HG03442 (cell line): Measurements from ENCODE around the gene BUB1.
"Not testable (repeated sequence)": the region's sequence is repeated elsewhere in the genome, so short reads cannot be mapped to it uniquely, and the experiment has no call there.

Source experiments
- ATAC-seq: cut with Tn5 transposase; IDR thresholded peaks from one replicate; pipeline ENCODE4 v1.9.1; 2021; ENCODE audit warnings: mild to moderate bottlenecking, moderate library complexity; ENCODE audit not compliant: unreplicated experiment

The BUB1 gene

GRCh38 chr2:110677530-110678456, at the start of gene BUB1:
Gene BUB1, minus strand, starts transcription at chr2:110678063. Its CDS starts 68 bp downstream, at chr2:110677995.
- ATAC-seq = peak; percentile 71

DNA sequence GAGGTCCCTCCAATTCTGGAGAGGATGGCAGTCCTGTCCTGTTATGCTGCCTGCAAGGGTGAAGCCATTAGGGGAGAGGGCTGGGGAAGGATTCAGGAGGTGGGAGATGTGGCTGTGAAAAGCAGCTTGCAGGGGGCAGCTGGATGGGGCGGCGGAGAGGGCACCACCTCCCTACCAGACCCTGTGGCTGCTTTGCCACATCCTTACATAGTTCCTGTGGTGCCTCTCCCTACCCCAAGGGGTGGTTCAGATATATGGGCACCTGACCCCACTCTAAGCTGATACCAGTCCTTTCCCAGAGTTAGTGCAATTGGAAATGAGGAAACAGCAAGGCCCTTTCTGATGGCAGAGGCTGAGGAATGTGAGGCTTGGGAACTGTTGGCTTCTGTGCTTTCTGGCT, 48.4 kb upstream of the BUB1 start:
- ATAC-seq = no peak

- no peak for ATAC-seq
Measured at GRCh38 chr2:110725859-110726258, 48.0 kb upstream of the BUB1 start.

DNA sequence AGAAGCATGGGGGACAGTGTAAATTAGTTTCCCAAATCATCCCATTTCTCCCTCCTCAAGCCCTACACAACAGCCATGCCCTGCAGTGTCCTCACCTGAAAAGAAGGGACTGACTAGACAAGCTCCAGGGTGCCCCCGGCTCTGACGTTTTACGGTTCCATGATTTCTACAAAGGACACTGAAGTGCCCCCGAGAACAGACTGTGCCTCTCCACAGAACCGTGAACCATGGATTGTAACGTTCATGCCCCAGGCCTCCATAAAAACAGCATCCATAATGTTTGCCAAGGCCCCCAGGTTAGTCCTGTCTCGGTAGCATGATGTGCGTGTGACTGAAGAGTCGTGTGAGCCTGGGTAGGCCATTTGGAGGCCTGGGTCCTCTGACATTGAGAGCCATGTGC, 47.5 kb upstream of the BUB1 start:
- no peak for ATAC-seq

GRCh38 chr2:110724820-110725219, 47.0 kb upstream of the BUB1 start:
- no peak for ATAC-seq

GRCh38 chr2:110720547-110720946, 42.7 kb upstream of the BUB1 start:
- ATAC-seq = no peak

DNA sequence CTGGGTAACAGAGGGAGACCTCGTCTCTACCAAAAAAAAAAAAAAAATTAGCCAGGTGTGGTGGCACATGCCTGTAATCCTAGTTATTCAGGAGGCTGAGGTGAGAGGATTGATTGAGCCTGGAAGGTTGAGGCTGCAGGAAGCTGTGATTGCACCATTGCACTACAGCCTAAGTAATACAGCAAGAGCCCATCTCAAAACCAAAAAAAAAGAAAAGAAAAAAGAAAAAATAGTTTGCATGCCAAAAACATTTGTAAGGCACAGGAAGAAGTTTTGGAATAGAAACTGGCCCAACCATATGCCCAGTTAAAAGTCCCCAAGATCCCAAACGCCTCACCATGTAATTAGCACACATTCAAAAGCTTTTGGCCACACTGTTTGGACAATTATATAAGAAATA, 41.1 kb upstream of the BUB1 start:
- ATAC-seq = no peak

DNA sequence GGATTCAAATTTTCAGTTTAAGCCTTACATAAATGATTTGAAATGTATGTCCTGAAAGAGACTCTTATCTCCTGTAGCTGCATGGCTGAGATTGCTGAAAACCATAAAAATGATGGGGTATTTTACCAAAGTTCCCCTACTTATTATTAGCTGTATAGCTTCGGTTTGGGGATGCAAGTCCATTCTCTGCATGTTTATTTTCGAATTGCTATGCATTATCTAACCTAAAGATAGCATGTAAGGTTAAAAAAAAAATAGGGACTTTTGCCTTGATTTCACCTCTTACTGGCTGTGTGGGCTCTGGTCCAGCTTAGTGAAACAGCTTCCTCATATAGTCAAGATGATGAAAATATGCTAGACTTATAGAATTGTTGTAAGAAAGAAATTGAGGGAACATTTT, 40.5 kb upstream of the BUB1 start:
- ATAC-seq = no peak

DNA sequence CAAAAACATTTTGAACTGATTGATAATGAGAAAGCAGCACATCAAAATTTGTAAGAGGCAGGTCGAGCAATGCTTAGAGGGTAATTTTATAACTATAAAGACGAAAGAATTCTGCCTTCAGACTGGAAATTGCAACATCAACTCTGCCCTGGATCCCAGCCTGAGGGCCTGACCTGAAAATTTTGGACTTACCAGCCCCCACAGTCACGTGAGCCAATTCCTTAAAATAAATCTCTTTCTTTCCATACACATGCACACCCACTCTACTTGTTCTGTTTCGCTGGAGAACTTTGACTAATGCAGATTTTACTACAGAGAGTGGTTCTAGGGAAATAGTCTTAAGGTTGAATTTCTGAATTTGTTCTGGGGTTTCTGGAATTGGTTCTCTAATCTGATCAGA, 39.9 kb upstream of the BUB1 start:
- ATAC-seq = no peak

GRCh38 chr2:110716959-110717645, 39.2 kb upstream of the BUB1 start:
- ATAC-seq = no peak

DNA sequence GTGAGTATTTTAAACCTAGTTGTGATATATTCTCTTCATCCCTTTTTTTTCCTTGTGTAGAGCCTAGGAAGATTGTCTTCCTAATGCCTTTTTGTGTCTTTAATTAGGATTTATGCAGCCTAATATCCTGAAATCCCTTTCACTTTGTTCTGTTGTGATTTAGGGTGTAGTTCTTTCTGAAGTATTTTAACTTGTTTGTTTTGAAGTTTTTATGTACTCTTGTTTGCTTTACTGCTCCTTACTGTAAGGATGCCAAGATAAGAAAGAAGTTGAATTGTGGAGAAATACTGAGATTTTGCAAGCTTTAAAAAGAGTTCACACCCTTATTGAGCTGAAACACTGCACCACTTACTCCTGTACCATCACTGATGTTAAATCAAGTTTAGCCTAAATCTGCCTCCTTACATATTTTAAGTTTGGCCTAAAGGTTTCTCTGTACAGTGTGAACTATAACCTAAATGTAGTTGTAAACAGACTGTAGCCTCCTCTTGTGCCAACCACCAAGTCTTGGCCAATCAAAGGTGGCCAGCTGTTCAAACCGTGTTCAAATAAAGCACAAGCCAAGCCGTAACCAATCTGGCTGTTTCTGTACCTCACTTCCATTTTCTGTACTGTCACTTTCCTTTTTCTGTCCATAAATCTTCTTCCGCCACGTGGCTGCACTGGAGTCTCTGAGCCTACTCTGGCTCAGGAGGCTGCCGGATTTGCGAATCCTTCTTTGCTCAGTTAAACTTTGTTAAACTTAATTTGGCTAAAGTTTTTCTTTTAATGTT, 36.8 kb upstream of the BUB1 start:
- ATAC-seq = no peak

DNA sequence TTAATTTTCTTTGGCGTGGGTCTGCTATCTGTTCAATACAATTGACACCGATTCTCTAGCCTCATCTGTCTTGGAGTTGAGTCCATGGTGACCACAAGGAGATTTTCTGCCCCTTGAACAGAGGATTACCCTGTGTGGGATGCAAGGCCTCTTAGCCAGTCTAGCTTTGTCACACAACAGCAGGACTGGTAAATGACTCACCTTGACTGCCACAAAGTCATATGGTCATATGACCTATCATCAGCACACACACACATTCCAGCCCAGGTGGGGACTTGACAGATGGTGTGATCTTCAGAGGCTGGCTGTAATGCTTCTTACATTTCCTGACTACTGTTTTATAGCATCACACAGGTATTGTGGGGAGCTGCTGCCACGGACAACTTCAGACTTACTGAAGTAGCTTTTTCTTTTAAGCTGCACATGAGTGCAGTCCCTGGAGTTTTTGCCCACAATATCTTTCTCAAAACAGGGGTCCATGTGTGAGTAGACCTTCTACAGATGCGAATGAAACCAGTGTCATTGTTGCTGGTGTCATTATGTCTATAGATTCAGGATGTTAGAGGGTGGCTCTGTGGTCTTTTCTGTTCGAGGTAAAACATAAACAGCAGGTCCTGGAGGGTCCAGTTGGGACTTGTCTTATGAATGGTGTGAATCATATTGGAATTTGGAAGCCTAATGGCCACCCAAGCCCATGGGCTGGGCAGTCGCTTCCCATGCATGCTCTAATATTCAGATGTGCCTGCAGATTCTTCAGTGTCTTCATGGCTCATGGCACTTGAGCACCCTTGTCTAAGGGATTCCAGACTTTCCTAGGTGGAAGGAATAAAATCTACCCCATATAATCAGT, 35.9 kb upstream of the BUB1 start:
- ATAC-seq = no peak

DNA sequence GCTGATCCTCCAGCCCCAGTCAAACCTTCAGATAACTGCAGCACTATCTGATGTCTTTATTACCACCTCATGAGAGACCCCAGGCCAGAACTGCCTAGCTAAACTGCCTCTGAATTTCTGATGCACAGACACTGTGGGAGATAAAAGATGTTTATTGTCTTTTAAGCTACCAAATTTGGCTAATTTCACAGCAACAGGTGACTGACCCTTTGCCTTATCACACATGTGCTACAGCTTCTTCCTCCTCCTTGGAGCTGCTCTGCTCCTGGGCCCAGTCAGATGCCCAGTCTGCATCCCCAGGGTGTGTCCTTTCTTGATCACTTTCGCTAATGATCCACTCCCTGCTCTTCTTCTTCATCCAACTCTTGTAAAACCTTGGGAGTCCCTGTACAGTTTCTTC, 34.9 kb upstream of the BUB1 start:
- no peak for ATAC-seq

DNA sequence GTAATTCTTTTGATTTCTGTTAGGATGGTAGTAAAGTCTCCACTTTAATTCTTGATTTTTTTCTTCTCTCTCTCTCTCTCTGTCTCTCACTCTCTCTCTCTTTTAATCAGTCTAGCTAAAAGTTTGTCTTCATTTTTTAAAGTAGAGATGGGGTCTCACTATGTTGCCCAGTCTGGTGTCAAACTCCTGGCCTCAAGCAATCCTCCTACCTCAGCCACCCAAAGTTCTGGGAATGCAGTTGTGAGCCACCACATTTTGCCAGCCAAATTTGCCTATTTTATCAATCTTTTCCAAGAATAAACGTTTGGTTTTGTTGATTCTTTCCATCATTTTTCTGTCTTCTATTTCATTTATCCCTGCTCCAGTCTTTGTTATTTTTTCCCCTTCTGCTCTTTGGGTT, 30.6 kb upstream of the BUB1 start:
- no peak for ATAC-seq

GRCh38 chr2:110707386-110707965, 29.6 kb upstream of the BUB1 start:
- ATAC-seq = no peak

GRCh38 chr2:110702514-110703380, 24.9 kb upstream of the BUB1 start:
- ATAC-seq = no peak

- ATAC-seq = not testable (repeated sequence)
Measured at GRCh38 chr2:110698253-110698652, 20.4 kb upstream of the BUB1 start.

DNA sequence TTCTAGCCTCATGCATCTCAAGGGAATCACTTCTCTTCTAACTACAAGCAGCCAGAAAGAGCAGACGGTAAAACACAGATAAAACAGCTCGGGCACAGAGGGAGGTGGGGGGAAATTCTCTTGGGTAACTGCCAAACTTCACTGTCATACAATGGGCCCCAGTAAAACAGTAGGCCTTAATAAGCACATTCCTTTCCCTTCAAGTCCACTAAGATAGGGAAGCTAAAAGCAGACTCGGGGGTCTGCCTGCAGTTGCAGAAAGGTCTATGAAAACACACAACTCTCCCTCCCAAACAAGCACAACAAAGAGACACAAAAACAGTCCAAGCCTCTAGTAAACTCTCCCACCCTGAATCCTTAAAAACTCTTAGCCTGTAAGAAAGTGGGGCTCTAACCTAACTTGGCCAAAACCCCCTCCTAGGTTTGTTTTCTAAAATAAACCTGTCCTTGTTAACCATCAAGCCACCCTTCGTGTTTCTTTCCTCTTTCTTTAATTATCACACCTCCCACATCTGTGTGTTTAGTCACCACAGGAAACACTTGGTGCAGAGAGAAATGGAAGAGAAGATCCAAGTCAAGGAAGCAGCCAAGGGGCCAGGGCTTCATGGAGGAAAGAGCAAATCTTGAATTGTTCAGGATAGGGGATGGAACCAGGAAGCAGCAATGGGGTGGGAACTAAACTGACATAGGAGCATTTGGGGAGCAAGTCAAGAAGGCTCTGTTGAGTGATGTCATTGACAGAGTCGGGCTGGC, 17.5 kb upstream of the BUB1 start:
- ATAC-seq = not testable (repeated sequence)
